Heart left ventricle (tissue), 13 donors: ENCODE results near the gene MAP1B.

Source experiments
- POLR2A ChIP-seq, 2 donors: fragments of 450-650 bp; IDR thresholded peaks; one replicate each; pipeline ENCODE4 v1.6.1; 2017; ENCODE audit warnings: antibody characterized with exemption in 2 of 2, mild to moderate bottlenecking in 2 of 2, moderate library complexity in 2 of 2
- TF ChIP-seq, protein P1 (sequence below), 12 donors: fragments of 200-600 bp; sonication (generic) in 4 of 12; IDR thresholded peaks; one replicate each; pipeline versions ENCODE4 v1.5.0 to v1.8.0; 2018 to 2022; ENCODE audit warnings: antibody characterized with exemption in 12 of 12, mild to moderate bottlenecking in 5 of 12
- donor health status: ischemic (EF 13 %, LVEDD 7.1; RV severe dilation, severe dysfunction).
- donor health status: DM: no; HTN: yes; CAD: no.
- donor health status: DM: no; HTN: no; CAD: no.
- donor health status: ischemic (EF 25% LVEDD 6.9; RV normal size, moderate dysfunction).
- donor health status: ischemic (EF 25% LVEDD 5.7; RV mildly dilated, moderate dysfunction).
- donor health status: ischemic (EF 35%, LVEDD 5.7; RV mildly dilated, moderate dysfunction).
- donor health status: nonischemic (EF 11% LVEDD 7.7; RV severe dilation, severe dysfunction).
- donor health status: DM: yes; HTN: yes; CAD: no.
- donor health status: PGD.
- donor health status: ischemic (EF 29% LVEDD 5.4; RV normal size, mild dysfunction).
- donor health status: nonischemic (EF 23%, LVEDD 6.1; RV moderate dilation, normal function).

DNA sequence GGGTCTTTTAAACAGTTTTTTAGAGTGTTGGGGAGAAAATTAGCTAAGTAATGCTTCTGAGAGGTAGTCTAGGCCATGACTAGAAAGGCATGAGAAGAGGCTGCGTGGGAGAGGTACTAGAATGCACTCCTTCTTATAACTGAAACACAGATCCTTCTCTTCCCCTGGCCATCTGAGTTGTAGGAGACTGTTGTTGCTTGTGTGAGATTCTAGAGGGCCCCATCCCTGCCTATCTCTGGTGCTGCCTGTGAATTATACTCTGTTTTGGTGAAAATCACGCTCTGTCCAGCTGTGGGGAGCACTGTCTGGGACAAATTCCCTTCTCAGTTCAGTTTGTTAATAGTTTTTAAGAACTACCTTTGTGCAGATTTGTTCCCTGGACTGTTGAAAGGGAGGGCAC lies 37.5 kb downstream of the MAP1B start:
- TF ChIP-seq, protein P1, sequence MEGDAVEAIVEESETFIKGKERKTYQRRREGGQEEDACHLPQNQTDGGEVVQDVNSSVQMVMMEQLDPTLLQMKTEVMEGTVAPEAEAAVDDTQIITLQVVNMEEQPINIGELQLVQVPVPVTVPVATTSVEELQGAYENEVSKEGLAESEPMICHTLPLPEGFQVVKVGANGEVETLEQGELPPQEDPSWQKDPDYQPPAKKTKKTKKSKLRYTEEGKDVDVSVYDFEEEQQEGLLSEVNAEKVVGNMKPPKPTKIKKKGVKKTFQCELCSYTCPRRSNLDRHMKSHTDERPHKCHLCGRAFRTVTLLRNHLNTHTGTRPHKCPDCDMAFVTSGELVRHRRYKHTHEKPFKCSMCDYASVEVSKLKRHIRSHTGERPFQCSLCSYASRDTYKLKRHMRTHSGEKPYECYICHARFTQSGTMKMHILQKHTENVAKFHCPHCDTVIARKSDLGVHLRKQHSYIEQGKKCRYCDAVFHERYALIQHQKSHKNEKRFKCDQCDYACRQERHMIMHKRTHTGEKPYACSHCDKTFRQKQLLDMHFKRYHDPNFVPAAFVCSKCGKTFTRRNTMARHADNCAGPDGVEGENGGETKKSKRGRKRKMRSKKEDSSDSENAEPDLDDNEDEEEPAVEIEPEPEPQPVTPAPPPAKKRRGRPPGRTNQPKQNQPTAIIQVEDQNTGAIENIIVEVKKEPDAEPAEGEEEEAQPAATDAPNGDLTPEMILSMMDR (IDR thresholded peaks at IDR 0.05), result no peak
- no peak for TF ChIP-seq POLR2A (IDR thresholded peaks at IDR 0.05)
